ENCODE results near the gene PSD2. TPM values are rescaled to one million over a fixed set of nuclear protein-coding genes. Genes with fewer than 3 reads are reported as not detected.

The PSD2 gene
- total and polyA plus RNA-seq, 2 of the 13 experiments (the other 11 are each of a cell fraction or from before 2014, with no cell fraction given): 0.07 TPM; not detected in 1

GRCh38 chr5:139765409-139766217 lies 30.0 kb upstream of the PSD2 start (continued):
- no peak for TF ChIP-seq AFF4 (CRISPR knock-in tag; IDR thresholded peaks at IDR 0.05)
- peak; percentile 71; the same call in 1 of the 2 replicates for TF ChIP-seq GABPB1 (CRISPR knock-in tag; IDR thresholded peaks at IDR 0.05)
- TF ChIP-seq NFIC (IDR thresholded peaks at IDR 0.05; ENCODE audit: low read length): no peak
- no peak for TF ChIP-seq ZNF251 (CRISPR knock-in tag; IDR thresholded peaks at IDR 0.05)
- peak; percentile 69; the same call in 1 of the 2 replicates for TF ChIP-seq ZNF263 (CRISPR knock-in tag; IDR thresholded peaks at IDR 0.05)
- no peak for TF ChIP-seq MTERF4 (CRISPR knock-in tag; IDR thresholded peaks at IDR 0.05)
- no peak for TF ChIP-seq ZNF652 (CRISPR knock-in tag; IDR thresholded peaks at IDR 0.05; ENCODE audit: borderline replicate concordance, low read depth)

Measured in HepG2 (cell line).